ENCODE results near the gene MRPL12.

MRPL12 gene

GRCh38 chr17:81687770-81688541 is 15.2 kb upstream of the MRPL12 start:
- Histone ChIP-seq H3K9me3 (ENCODE audit: severe bottlenecking) (no peaks in the 10 kb centered on the region), H3K27ac (no peak overlapping the region), H3K36me3 (peaks cover 87% of the 10 kb centered on the region), H3K4me3 (ENCODE audit: low read depth, low read length) (no peak overlapping the region), H3K27me3 (ENCODE audit: insufficient read depth, low read depth, severe bottlenecking) (no peaks in the 10 kb centered on the region)
- TF ChIP-seq, protein P1, sequence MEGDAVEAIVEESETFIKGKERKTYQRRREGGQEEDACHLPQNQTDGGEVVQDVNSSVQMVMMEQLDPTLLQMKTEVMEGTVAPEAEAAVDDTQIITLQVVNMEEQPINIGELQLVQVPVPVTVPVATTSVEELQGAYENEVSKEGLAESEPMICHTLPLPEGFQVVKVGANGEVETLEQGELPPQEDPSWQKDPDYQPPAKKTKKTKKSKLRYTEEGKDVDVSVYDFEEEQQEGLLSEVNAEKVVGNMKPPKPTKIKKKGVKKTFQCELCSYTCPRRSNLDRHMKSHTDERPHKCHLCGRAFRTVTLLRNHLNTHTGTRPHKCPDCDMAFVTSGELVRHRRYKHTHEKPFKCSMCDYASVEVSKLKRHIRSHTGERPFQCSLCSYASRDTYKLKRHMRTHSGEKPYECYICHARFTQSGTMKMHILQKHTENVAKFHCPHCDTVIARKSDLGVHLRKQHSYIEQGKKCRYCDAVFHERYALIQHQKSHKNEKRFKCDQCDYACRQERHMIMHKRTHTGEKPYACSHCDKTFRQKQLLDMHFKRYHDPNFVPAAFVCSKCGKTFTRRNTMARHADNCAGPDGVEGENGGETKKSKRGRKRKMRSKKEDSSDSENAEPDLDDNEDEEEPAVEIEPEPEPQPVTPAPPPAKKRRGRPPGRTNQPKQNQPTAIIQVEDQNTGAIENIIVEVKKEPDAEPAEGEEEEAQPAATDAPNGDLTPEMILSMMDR (IDR thresholded peaks at IDR 0.05; ENCODE audit: low read depth, low read length) = no peak
- no peak for DNase-seq

GRCh38 chr17:81688616-81689015 is 14.6 kb upstream of the MRPL12 start:
- H3K36me3 ChIP-seq = peaks cover 90% of the 10 kb centered on the region
- H3K27ac ChIP-seq = no peak overlapping the region
- no peak for DNase-seq
- TF ChIP-seq, protein P1 (IDR thresholded peaks at IDR 0.05; ENCODE audit: low read depth, low read length) = no peak
- H3K27me3 ChIP-seq (ENCODE audit: insufficient read depth, low read depth, severe bottlenecking) = no peaks in the 10 kb centered on the region
- no peaks in the 10 kb centered on the region for H3K9me3 ChIP-seq (ENCODE audit: severe bottlenecking)
- no peak overlapping the region for H3K4me3 ChIP-seq (ENCODE audit: low read depth, low read length)

DNA sequence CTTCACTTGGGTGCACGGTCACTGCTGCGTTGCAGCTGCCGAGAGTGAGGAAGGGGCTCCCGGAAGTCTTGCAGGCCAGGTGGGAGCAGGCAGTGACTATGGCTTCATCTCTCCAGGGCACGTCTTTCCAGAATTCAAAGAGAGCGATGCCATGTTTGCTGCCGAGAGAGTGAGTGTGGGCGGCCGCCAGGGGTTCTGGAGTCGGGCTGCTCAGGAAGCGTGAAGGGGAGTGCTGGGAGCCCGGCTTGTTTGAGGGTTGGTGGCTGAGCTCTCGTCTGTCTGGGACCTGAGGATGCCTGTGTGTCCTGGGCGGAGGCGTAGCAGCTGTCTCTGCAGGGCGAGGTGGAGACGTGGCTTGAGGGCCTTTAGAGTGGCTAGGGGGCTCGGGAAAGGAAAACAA is 13.1 kb upstream of the MRPL12 start:
- DNase-seq = no peak
- Histone ChIP-seq H3K9me3 (ENCODE audit: severe bottlenecking) (no peaks in the 10 kb centered on the region), H3K36me3 (peaks cover 97% of the 10 kb centered on the region), H3K27me3 (ENCODE audit: insufficient read depth, low read depth, severe bottlenecking) (no peaks in the 10 kb centered on the region), H3K27ac (no peak overlapping the region), H3K4me3 (ENCODE audit: low read depth, low read length) (no peak overlapping the region)
- TF ChIP-seq, protein P1 (IDR thresholded peaks at IDR 0.05; ENCODE audit: low read depth, low read length) = no peak

DNA sequence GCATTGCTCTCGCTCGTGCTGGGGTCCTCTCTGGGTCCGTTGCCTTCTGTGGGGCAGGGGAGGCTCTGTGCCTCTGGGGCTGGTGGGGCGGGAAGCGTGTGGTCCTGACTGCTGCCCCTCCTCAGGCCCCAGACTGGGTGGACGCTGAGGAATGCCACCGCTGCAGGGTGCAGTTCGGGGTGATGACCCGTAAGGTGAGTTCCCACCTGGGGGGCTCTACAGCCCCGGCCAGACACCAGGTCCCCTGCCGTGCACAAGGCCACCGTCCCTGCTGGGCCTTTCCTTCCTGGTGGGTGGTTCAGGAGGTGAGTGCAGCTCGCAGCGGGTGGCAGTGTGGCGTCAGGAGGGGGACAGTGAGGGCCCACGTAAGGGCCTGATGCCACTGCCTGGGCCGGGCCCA is 12.6 kb upstream of the MRPL12 start:
- Histone ChIP-seq H3K36me3 (peaks cover 97% of the 10 kb centered on the region), H3K4me3 (ENCODE audit: low read depth, low read length) (no peak overlapping the region), H3K27me3 (ENCODE audit: insufficient read depth, low read depth, severe bottlenecking) (no peaks in the 10 kb centered on the region), H3K27ac (no peak overlapping the region), H3K9me3 (ENCODE audit: severe bottlenecking) (no peaks in the 10 kb centered on the region)
- DNase-seq = no peak
- TF ChIP-seq, protein P1 (IDR thresholded peaks at IDR 0.05; ENCODE audit: low read depth, low read length) = no peak

DNA sequence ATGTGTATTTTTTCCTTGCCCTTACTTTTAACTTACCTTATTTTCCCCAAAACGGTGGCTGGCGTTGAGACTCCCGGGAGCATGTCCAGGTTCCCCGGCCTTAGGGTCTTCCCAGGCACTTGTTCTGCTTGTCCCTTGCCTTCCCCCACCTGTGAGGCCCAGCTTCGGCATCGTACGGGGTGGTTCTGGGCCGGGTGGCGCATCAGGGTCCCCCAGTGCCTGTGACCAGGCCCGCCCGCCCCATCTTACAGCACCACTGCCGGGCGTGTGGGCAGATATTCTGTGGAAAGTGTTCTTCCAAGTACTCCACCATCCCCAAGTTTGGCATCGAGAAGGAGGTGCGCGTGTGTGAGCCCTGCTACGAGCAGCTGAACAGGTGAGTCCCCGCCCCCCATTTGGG is 12.0 kb upstream of the MRPL12 start:
- Histone ChIP-seq H3K27me3 (ENCODE audit: insufficient read depth, low read depth, severe bottlenecking) (no peaks in the 10 kb centered on the region), H3K9me3 (ENCODE audit: severe bottlenecking) (no peaks in the 10 kb centered on the region), H3K4me3 (ENCODE audit: low read depth, low read length) (no peak overlapping the region), H3K27ac (no peak overlapping the region), H3K36me3 (peaks cover 97% of the 10 kb centered on the region)
- TF ChIP-seq, protein P1 (IDR thresholded peaks at IDR 0.05; ENCODE audit: low read depth, low read length) = no peak
- no peak for DNase-seq

- Histone ChIP-seq H3K4me3 (ENCODE audit: low read depth, low read length) (no peak overlapping the region), H3K27me3 (ENCODE audit: insufficient read depth, low read depth, severe bottlenecking) (no peaks in the 10 kb centered on the region), H3K36me3 (peaks cover 98% of the 10 kb centered on the region), H3K9me3 (ENCODE audit: severe bottlenecking) (no peaks in the 10 kb centered on the region), H3K27ac (no peak overlapping the region)
- no peak for DNase-seq
- TF ChIP-seq, protein P1 (IDR thresholded peaks at IDR 0.05; ENCODE audit: low read depth, low read length) = no peak
Observed at GRCh38 chr17:81691608-81692007, 11.6 kb upstream of the MRPL12 start.

Measured in WERI-Rb-1 (cell line).